GM13976 (cell line): Measurements from ENCODE around the gene AP3S2.
A peak's percentile ranks its signal among the peaks of the same experiment; 100 is the strongest.

ENCODE experiments used
- DNase-seq: peaks from one replicate; pipeline ENCODE4 v3.0.0; 2012; ENCODE audit warnings: low spot score
- CTCF ChIP-seq: IDR thresholded peaks from 2 replicates; pipeline ENCODE4 v1.5.1; 2012; ENCODE audit warnings: borderline replicate concordance, mild to moderate bottlenecking; ENCODE audit not compliant: insufficient read depth; ENCODE audit errors: extremely low read depth, missing control alignments, control extremely low read depth
- in situ Hi-C: fragments of 300-500 bp; cut with MboI; formaldehyde crosslinking; loops from one replicate; pipeline ENCODE4 v1.12.0; 2022; ENCODE audit warnings: low sequenced_read_pairs, mixed read lengths, inconsistent platforms; ENCODE audit not compliant: unreplicated experiment

Gene AP3S2

GRCh38 chr15:89880727-89881126 is 13.1 kb downstream of the AP3S2 start:
- TF ChIP-seq CTCF: no peak
- in situ Hi-C loops: no loop called here
- no peak for DNase-seq

GRCh38 chr15:89878323-89878722 is 15.5 kb downstream of the AP3S2 start:
- in situ Hi-C loops: loop anchor here (5.0 kb wide), 1 partner anchor 116 kb away; no protein-coding TSS in a partner anchor
- no peak for TF ChIP-seq CTCF
- no peak for DNase-seq

- in situ Hi-C loops: loop anchor here (5.0 kb wide), 1 partner anchor 115 kb away; no protein-coding TSS in a partner anchor
- DNase-seq: no peak
- no peak for TF ChIP-seq CTCF
Observed at GRCh38 chr15:89877083-89877425, 16.7 kb downstream of the AP3S2 start.

- TF ChIP-seq CTCF: no peak
- DNase-seq: no peak
- in situ Hi-C loops: loop anchor here (5.0 kb wide), 1 partner anchor 114 kb away; no protein-coding TSS in a partner anchor
Observed at GRCh38 chr15:89876396-89877082, 17.3 kb downstream of the AP3S2 start.

GRCh38 chr15:89875741-89876140 is 18.1 kb downstream of the AP3S2 start:
- TF ChIP-seq CTCF: no peak
- in situ Hi-C loops: loop anchor here (5.0 kb wide), 1 partner anchor 113 kb away; no protein-coding TSS in a partner anchor
- no peak for DNase-seq

GRCh38 chr15:89874926-89875564 is 18.7 kb downstream of the AP3S2 start:
- peak; percentile 84 for DNase-seq
- TF ChIP-seq CTCF: peak; percentile 94

More at GRCh38 chr15:89874926-89875564, 18.7 kb downstream of the AP3S2 start:
- in situ Hi-C loops: loop anchor here (5.0 kb wide), 1 partner anchor 113 kb away; no protein-coding TSS in a partner anchor
